GM19239 (cell line): Measurements from ENCODE around the gene MIA2.
A peak's percentile ranks its signal among the peaks of the same experiment; 100 is the strongest.

Source experiments
- DNase-seq: peaks from one replicate; pipeline ENCODE4 v3.0.0; 2011; ENCODE audit warnings: low spot score; ENCODE audit not compliant: insufficient read length
- FAIRE-seq: peaks from 2 replicates; lab custom pipeline; 2011; peaks lifted over from hg19 to GRCh38; lab: Jason Lieb, UNC

The MIA2 gene

GRCh38 chr14:39376667-39377403 is 143.1 kb downstream of the MIA2 start:
- FAIRE-seq (no peak), DNase-seq (no peak)

GRCh38 chr14:39381366-39381765 is 147.7 kb downstream of the MIA2 start:
- DNase-seq: no peak
- no peak for FAIRE-seq

DNA sequence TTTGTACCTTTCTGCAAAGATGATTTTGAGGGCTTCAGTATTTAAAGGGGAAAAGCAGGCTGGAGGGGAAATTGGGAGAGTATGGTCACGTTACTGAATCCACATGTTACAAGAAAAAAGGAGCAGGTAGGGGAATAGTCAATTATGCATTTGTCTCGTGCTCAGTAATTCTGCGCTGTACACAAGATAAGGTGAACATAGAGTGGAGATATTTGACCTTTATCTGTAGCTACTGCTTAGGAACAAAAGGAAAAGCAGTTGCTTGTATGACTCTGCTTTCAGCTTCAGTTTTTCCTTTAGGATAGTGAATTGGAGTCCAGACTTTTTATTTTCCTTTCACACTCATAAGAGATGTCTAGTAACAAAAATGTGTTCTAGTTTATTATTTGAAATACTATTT is 148.7 kb downstream of the MIA2 start:
- no peak for DNase-seq
- no peak for FAIRE-seq

GRCh38 chr14:39383026-39383660 is 149.4 kb downstream of the MIA2 start:
- FAIRE-seq: no peak

DNA sequence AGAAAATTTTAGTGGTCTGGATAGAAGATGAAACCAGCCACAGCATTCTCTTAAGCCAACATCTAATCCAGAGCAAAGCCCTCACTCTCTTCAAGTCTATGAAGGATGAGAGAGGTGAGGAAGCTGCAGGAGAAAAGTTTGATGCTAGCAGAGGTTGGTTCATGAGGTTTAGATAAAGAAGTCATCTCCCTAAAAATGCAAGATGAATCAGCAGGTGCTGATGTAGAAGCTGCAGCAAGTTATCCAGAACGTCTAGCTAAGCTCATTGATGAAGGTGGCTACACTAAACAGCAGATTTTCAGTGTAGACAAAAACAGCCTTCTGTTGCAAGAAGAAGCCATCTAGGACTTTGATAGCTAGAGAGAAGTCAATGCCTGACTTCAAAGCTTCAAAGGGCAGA is 150.0 kb downstream of the MIA2 start:
- FAIRE-seq: no peak
- no peak for DNase-seq

More at GRCh38 chr14:39383026-39383660, 149.4 kb downstream of the MIA2 start:
- DNase-seq: no peak

GRCh38 chr14:39384177-39384576 is 150.5 kb downstream of the MIA2 start:
- DNase-seq (no peak), FAIRE-seq (no peak)

- DNase-seq (no peak), FAIRE-seq (no peak)
Measured at GRCh38 chr14:39393289-39393688, 159.6 kb downstream of the MIA2 start.

GRCh38 chr14:39395555-39396254 is 162.0 kb downstream of the MIA2 start:
- FAIRE-seq (no peak), DNase-seq (no peak)

DNA sequence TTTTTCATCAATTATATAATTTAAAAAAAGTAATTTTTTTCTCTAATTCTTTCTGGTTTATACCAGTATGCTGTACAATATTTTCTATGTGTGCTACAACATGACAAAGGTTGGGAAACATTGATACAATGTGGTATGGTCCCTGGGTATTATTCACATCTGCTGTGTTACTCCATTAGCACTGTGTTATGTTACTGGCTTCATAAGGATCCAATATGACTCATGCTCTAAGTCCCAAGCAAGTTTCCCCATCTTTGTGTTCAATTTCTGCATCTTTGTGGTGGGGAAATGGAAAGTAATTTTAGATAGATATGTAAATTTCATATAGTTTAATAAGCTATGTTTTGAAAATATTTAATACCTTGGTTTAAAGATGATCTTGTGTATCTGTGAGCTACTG is 162.7 kb downstream of the MIA2 start:
- no peak for FAIRE-seq

GRCh38 chr14:39398382-39398781 is 164.7 kb downstream of the MIA2 start:
- DNase-seq (no peak), FAIRE-seq (no peak)

More for the DNA sequence above, 162.7 kb downstream of the MIA2 start:
- DNase-seq: no peak

DNA sequence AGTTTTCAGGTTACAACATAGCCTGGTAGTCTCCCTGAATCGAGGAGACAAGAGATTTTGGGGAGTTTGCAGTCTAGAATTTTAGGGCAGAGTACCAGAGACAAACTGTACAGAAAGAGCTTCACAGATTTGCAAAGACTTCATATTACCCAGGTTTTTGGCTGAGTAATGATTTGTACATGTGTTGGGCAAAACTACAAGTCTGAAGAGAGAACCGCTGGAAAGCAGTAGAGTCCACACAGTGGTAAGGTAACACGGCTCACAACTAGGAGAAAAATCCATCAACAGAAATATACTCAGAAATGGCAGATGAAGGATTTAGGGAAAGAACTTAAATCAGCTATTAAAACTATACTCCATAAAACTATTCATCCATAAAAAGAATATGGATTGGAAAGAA is 172.8 kb downstream of the MIA2 start:
- DNase-seq (no peak), FAIRE-seq (no peak)

DNA sequence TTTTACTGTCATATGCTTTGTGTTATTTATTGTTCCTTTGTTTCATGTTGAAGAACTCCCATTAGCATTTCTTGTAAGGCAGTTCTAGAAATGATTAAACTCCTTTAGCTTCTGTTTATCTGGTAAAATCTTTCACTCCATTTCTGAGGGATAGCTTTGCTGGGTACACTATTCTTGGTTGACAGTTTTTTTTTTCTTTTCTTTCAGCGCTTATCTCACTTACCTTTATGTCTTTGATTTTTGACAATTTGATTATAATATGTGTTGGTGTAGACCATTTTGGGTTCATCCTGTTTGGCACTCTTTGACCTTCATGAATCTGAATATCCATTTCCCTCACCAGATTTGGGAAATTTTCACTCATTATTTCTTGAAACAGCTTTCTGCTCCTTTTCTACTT is 182.4 kb downstream of the MIA2 start:
- FAIRE-seq (no peak), DNase-seq (no peak)

GRCh38 chr14:39417014-39417413 is 183.3 kb downstream of the MIA2 start:
- FAIRE-seq (no peak), DNase-seq (no peak)

DNA sequence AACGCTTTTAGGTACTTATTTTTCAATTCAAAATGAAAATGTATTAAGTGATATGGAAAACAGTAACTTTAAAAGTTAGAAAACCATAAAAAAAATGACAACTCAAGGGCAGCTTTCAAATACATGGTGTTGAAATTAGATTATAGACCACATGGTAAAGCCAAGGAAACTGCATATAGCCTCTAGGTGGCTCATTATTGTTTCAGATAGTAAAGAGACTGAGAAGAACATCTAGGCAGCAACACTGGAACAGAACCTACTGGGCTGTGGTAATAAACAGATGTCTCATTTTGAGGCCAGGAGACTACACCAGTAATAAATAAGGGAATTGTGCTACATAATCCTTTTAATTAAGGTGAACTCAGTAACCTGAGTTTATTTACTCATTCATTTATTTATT is 185.6 kb downstream of the MIA2 start:
- DNase-seq (no peak), FAIRE-seq (no peak)

- DNase-seq (no peak), FAIRE-seq (no peak)
Measured at GRCh38 chr14:39422243-39422642, 188.5 kb downstream of the MIA2 start.

- DNase-seq: no peak
- no peak for FAIRE-seq
Measured at GRCh38 chr14:39423793-39424192, 190.1 kb downstream of the MIA2 start.

DNA sequence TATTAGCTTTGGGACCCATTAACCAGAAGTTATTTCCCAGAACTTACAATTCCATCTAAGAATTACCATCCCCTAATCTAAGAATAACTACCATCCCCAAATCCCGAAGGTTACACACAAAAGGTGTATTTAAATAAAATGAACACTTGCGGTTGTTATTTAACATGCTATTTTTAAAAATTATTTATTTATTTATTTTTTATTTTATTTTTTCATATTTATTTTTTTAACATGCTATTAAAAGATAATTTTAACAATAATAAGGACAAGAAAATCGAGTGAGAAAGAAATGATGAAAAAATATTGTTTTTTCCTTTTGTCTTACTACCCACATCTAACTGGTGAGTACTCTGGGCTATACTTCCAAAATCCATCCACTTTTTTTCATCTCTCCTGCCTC is 192.2 kb downstream of the MIA2 start:
- peak; percentile 14 for FAIRE-seq
- DNase-seq: no peak

GRCh38 chr14:39426605-39427004 is 192.9 kb downstream of the MIA2 start:
- DNase-seq (no peak), FAIRE-seq (peak; percentile 86)

DNA sequence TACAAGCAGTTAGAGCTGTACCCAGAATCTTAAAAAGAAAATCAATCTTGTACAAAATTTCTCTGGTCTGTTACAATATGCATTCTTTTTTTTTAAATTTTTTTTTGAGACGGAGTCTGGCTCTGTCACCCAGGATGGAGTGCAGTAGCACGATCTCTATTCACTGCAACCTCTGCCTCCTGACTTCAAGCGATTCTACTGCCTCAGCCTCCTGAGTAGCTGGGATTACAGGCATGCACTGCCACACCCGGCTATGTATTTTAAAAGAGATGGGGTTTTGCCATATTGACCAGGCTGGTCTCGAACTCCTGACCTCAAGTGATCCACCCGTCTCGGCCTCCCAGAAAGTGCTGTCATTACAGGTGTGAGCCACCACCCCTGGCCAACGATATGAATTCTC is 194.4 kb downstream of the MIA2 start:
- DNase-seq (no peak), FAIRE-seq (no peak)

GRCh38 chr14:39430762-39431415 is 197.2 kb downstream of the MIA2 start:
- FAIRE-seq (peak; percentile 61), DNase-seq (no peak)
